GM12878 (cell line): ENCODE measurements around the gene FOXP4. TPM values are rescaled to one million over a fixed set of nuclear protein-coding genes. Genes with fewer than 3 reads are reported as not detected.
A peak's percentile ranks its signal among the peaks of the same experiment; 100 is the strongest.

Experiments used
- ATAC-seq: fragments of 200-7000 bp; cut with Tn5 transposase; 3 replicates; pipeline ENCODE4 v1.9.1; 2020; ENCODE audit warnings: mild to moderate bottlenecking, moderate library complexity
- BruUV-seq: library from RNA; stranded (reverse); fragments of 400-500 nt; replicated peaks from 2 replicates; lab custom pipeline; 2021; lab: Mats Ljungman, UMichigan
- CTCF ChIA-PET: fragments of 300-600 bp; sonication (Branson Sonifier 250); formaldehyde crosslinking; extraction: SDS; loops from one replicate; lab custom pipeline; 2021; ENCODE audit warnings: inconsistent platforms; lab: Yijun Ruan, JAX
- POLR2A ChIA-PET: fragments of 350-600 bp; formaldehyde crosslinking; extraction: SDS; loops from one replicate; lab custom pipeline; 2021; ENCODE audit warnings: inconsistent platforms; lab: Charles Lee
- RAD21 ChIA-PET: fragments of 300-600 bp; sonication (Branson Sonifier 250); formaldehyde crosslinking; loops from one replicate; lab custom pipeline; 2023; ENCODE audit warnings: antibody characterized with exemption; ENCODE audit not compliant: unreplicated experiment; lab: Charles Lee
- SMC1A ChIA-PET: fragments of 300-600 bp; sonication (Branson Sonifier 250); formaldehyde crosslinking; loops from one replicate; lab custom pipeline; 2023; ENCODE audit not compliant: unreplicated experiment, uncharacterized antibody; lab: Charles Lee
- DNase-seq: peaks from one replicate; pipeline ENCODE4 v3.0.0-alpha.2; 2011; ENCODE audit warnings: low read depth, low spot score
- FAIRE-seq: peaks from 3 replicates; lab custom pipeline; 2011; peaks lifted over from hg19 to GRCh38; lab: Jason Lieb, UNC
- H2AFZ ChIP-seq: 2 replicates; pipeline ENCODE4 v1.6.0; 2011; ENCODE audit warnings: low read depth, low read length, control low read depth; ENCODE audit not compliant: control insufficient read depth
- H3K27ac ChIP-seq: 2 replicates; pipeline ENCODE4 v1.5.1; 2011; ENCODE audit warnings: control low read depth; ENCODE audit not compliant: control insufficient read depth, insufficient read depth
- H3K27me3 ChIP-seq, 2 experiments: replicated peaks in 1 of 2; 2 replicates each; pipeline versions ENCODE4 v1.6.0 to v1.6.1; 2011; ENCODE audit warnings: low read length in 1 of 2; ENCODE audit not compliant: control insufficient read depth in 2 of 2, insufficient read depth in 2 of 2
- H3K36me3 ChIP-seq, 2 experiments: 2 replicates each; pipeline ENCODE4 v1.5.1; 2011; ENCODE audit warnings: low read length in 1 of 2; ENCODE audit not compliant: control insufficient read depth in 2 of 2, insufficient read depth in 2 of 2
- H3K4me1 ChIP-seq: 2 replicates; pipeline ENCODE4 v1.6.1; 2011; ENCODE audit warnings: mild to moderate bottlenecking, low read length, moderate library complexity, mixed read lengths; ENCODE audit not compliant: control insufficient read depth, insufficient read depth
- H3K4me2 ChIP-seq: 2 replicates; pipeline ENCODE4 v1.6.0; 2011; ENCODE audit warnings: control low read depth; ENCODE audit not compliant: control insufficient read depth, insufficient read depth
- H3K4me3 ChIP-seq: fragments of 200-600 bp; sonication (generic); 2 replicates; pipeline ENCODE4 v1.5.1; 2016
- H3K79me2 ChIP-seq: 2 replicates; pipeline ENCODE4 v1.6.0; 2011; ENCODE audit warnings: low read length; ENCODE audit not compliant: control insufficient read depth, insufficient read depth
- H3K9ac ChIP-seq: 2 replicates; pipeline ENCODE4 v1.8.0; 2011; ENCODE audit warnings: low read length, control low read depth, mixed read lengths; ENCODE audit not compliant: control insufficient read depth, insufficient read depth
- H3K9me3 ChIP-seq: replicated peaks from 3 replicates; pipeline ENCODE4 v1.5.1; 2011; ENCODE audit warnings: mild to moderate bottlenecking, low read length; ENCODE audit not compliant: control insufficient read depth, insufficient read depth
- H4K20me1 ChIP-seq: 2 replicates; pipeline ENCODE4 v1.6.0; 2011; ENCODE audit not compliant: control insufficient read depth, insufficient read depth
- FOS ChIP-seq: IDR thresholded peaks from 3 replicates; pipeline ENCODE4 v1.6.1; 2011; ENCODE audit warnings: borderline replicate concordance; ENCODE audit not compliant: insufficient read length; ENCODE audit errors: extremely low read depth
- GABPA ChIP-seq: IDR thresholded peaks from 2 replicates; pipeline ENCODE4 v1.6.1; 2014; ENCODE audit warnings: antibody characterized with exemption, low read depth, mild to moderate bottlenecking, inconsistent platforms
- GATAD2B ChIP-seq: fragments of 450-650 bp; conservative IDR thresholded peaks from 2 replicates; pipeline ENCODE4 v1.6.1; 2017; ENCODE audit warnings: low read depth, mild to moderate bottlenecking, moderate library complexity
- NR2C1 ChIP-seq: fragments of 450-650 bp; IDR thresholded peaks from 2 replicates; pipeline ENCODE4 v1.6.1; 2017; ENCODE audit warnings: antibody characterized with exemption, mild to moderate bottlenecking, moderate library complexity
- NR2C2 ChIP-seq: IDR thresholded peaks from 2 replicates; pipeline ENCODE4 v1.6.1; 2011; ENCODE audit warnings: borderline replicate concordance, low read depth; ENCODE audit not compliant: control insufficient read depth, insufficient read length
- NR2F1 ChIP-seq: fragments of 450-650 bp; conservative IDR thresholded peaks from 2 replicates; pipeline ENCODE4 v1.6.1; 2017; ENCODE audit warnings: mild to moderate bottlenecking
- TCF7 ChIP-seq: IDR thresholded peaks from 2 replicates; pipeline ENCODE4 v1.6.1; 2014; ENCODE audit warnings: antibody characterized with exemption, borderline replicate concordance
- ZNF207 ChIP-seq: fragments of 450-650 bp; IDR thresholded peaks from 2 replicates; pipeline ENCODE4 v1.6.1; 2014; ENCODE audit warnings: antibody characterized with exemption, mild to moderate bottlenecking, borderline replicate concordance
- WGBS: methylation state at CpG from one replicate; pipeline ENCODE4 v1.1.6; 2016; ENCODE audit warnings: low lambda C conversion rate; ENCODE audit not compliant: insufficient replicate concordance, insufficient coverage; ENCODE audit errors: missing lambda C conversion rate; 5-methylcytosine and 5-hydroxymethylcytosine counted together
- in situ Hi-C: fragments of 300-500 bp; cut with MboI; formaldehyde crosslinking; loops from 9 replicates; pipeline ENCODE4 v1.14.3; 2018; ENCODE audit warnings: mixed read lengths
- intact Hi-C: fragments of 100-400 bp; cut with micrococcal nuclease; formaldehyde crosslinking; loops from one replicate; pipeline ENCODE4 v1.14.2; 2022; ENCODE audit not compliant: unreplicated experiment
- polyA plus RNA-seq, 11 experiments: library from polyadenylated mRNA; depleted of rRNA in 4 of 11; unstranded in 6 of 11; stranded (reverse) in 5 of 11; fragments of >200 nt; fragmentation: Nextera tagmentation in 4 of 11; fragmentation: Illumina TruSeq in 1 of 11; extraction: Ambion mirVana in 4 of 11; extraction: Trizol in 1 of 11; gene quantifications; 1 replicate in 1 of 11; 2 replicates in 10 of 11; pipeline versions ENCODE4 v1.2.1 to v1.2.3, GENCODE V29; 2011 to 2016; ENCODE audit warnings: inconsistent platforms in 2 of 11, missing spikeins in 2 of 11, low read depth in 1 of 11
- total RNA-seq, 4 experiments: library from RNA; depleted of rRNA in 3 of 4; stranded (reverse); fragments of >200 nt in 3 of 4; fragmentation: Illumina TruSeq in 1 of 4; extraction: Trizol in 1 of 4; gene quantifications; 2 replicates each; pipeline versions ENCODE4 v1.2.1 to v1.2.3, GENCODE V29; 2013 to 2021

The FOXP4 gene
- total and polyA plus RNA-seq, 10 of the 15 experiments (the other 5 are each of a cell fraction or from before 2014, with no cell fraction given): 0.31 to 46.1 (median 2.3) TPM

DNA sequence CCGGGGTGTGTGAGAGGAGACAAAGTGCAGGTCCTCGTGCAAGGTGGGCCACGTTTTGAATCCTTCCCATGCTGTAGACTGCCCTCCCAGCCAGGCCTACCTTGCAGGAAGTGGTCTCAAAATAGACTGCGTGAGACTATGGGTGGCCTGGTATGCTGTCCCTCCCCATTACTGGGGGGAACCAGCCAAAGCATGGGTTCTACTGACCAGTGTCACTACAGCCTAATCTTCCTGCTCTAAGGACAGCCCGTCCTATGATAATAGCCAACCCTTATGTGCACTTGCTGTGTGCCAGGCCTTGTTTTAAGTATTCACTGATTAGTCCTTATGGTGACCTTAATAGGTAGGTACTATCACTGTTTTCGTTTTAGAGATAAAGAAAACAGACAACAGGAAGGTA, 38.0 kb downstream of the FOXP4 start:
- H3K27ac ChIP-seq: no peak overlapping the region
- RAD21 ChIA-PET: no interaction called here
- no peaks in the 10 kb centered on the region for H4K20me1 ChIP-seq
- no peak overlapping the region for H3K4me2 ChIP-seq
- no peaks in the 10 kb centered on the region for H3K4me1 ChIP-seq
- H3K9ac ChIP-seq: no peak overlapping the region
- FAIRE-seq (no peak), ATAC-seq (no peak), DNase-seq (no peak)
- H3K9me3 ChIP-seq: no peaks in the 10 kb centered on the region
- POLR2A ChIA-PET: no interaction called here
- TF ChIP-seq FOS: no peak
- TF ChIP-seq ZNF207: no peak
- TF ChIP-seq TCF7: no peak
- no peak for TF ChIP-seq GATAD2B
- CTCF ChIA-PET: interaction anchor here (1.8 kb wide), 1 partner anchor 8 kb away, joined by 5 read pairs; no protein-coding TSS in a partner anchor
- intact Hi-C loops: no loop called here
- no peak overlapping the region for H3K4me3 ChIP-seq
- H3K36me3 ChIP-seq: peaks cover 3 to 14% of the 10 kb centered on the region in 2 experiments; a peak in 3 of 4 replicates
- WGBS: 95% methylated on average over 6 of the region's 6 CpGs
- in situ Hi-C loops: no loop called here
- SMC1A ChIA-PET: interaction anchor here (0.6 to 1.4 kb wide), 2 partner anchors 159 to 236 kb away, joined by 3 to 4 read pairs; no protein-coding TSS in a partner anchor
- BruUV-seq: no TSS peak
- H3K27me3 ChIP-seq: no peaks in the 10 kb centered on the region
- H3K79me2 ChIP-seq: no peaks in the 10 kb centered on the region
- H2AFZ ChIP-seq: no peak overlapping the region

DNA sequence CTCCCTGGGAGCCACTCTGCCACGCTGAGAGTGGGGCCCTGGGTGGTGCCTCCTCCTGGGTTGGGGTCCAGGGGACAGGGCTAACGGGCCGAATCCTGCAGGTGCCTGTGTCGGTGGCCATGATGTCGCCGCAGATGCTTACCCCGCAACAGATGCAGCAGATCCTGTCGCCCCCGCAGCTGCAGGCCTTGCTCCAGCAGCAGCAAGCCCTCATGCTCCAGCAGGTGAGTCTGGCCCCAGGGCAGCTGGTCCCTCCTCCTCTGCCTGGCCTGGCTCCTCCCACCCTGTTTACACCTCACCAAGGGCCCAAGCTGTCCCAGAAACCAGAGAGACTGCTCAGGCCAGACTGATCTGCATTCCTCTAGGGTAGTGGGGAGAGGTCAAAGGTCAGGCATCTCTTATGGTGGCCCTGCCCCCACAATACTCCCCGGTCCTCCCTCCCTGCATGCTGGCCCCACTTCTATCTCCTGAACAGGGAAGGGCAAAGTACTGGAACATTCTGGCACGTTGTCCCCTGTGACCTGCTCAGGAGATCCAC, 38.6 kb downstream of the FOXP4 start:
- in situ Hi-C loops (no loop called here), intact Hi-C loops (no loop called here)
- WGBS: 84% methylated on average over 11 of the region's 11 CpGs
- ChIA-PET RAD21 (no interaction called here), CTCF (no interaction called here), POLR2A (interaction anchor here (1.0 kb wide), 1 partner anchor 122 kb away, joined by 3 read pairs; no protein-coding TSS in a partner anchor), SMC1A (no interaction called here)
- TF ChIP-seq NR2C2: peak; percentile 40
- TF ChIP-seq NR2F1: peak; percentile 70
- no peak for TF ChIP-seq GABPA
- TF ChIP-seq NR2C1: peak; percentile 52; the same call in 1 of the 2 replicates
- Histone ChIP-seq H2AFZ (no peak overlapping the region), H4K20me1 (no peaks in the 10 kb centered on the region), H3K4me1 (no peaks in the 10 kb centered on the region), H3K36me3 (peaks cover 3 to 18% of the 10 kb centered on the region in 2 experiments; a peak in 3 of 4 replicates), H3K9me3 (no peaks in the 10 kb centered on the region), H3K27me3 (no peaks in the 10 kb centered on the region), H3K79me2 (no peaks in the 10 kb centered on the region), H3K4me3 (no peak overlapping the region), H3K9ac (no peak overlapping the region), H3K4me2 (no peak overlapping the region), H3K27ac (no peak overlapping the region)
- DNase-seq (no peak), ATAC-seq (no peak), FAIRE-seq (no peak)
- no TSS peak for BruUV-seq
